Measurements from ENCODE around the gene PTPRK. TPM values are rescaled to one million over a fixed set of nuclear protein-coding genes. Genes with fewer than 3 reads are reported as not detected.

Gene PTPRK
- total and polyA plus RNA-seq, 2 of the 8 experiments (the other 6 are each of a cell fraction or from before 2014, with no cell fraction given), result 11.4 to 47.3 TPM

- no peak for TF ChIP-seq NANOG (IDR thresholded peaks at IDR 0.05; ENCODE audit: insufficient read depth, low read depth, low read length, poor library complexity, severe bottlenecking)
- no peak for TF ChIP-seq SAP30 (IDR thresholded peaks at IDR 0.05; ENCODE audit: insufficient read depth, insufficient replicate concordance, low read length)
- TF ChIP-seq CHD7 (IDR thresholded peaks at IDR 0.05; ENCODE audit: insufficient replicate concordance, low read length), result no peak
- TF ChIP-seq CTCF (IDR thresholded peaks at IDR 0.05; ENCODE audit: control extremely low read depth in 1 of 3, insufficient read depth in 1 of 3, low read depth in 1 of 3, low read length in 3 of 3), result no peak
- no peak for TF ChIP-seq TAF7 (optimal IDR thresholded peaks at IDR 0.05; ENCODE audit: borderline replicate concordance, low read depth, low read length)
- no peak for TF ChIP-seq SIN3A (conservative IDR thresholded peaks at IDR 0.05 in 1 of 2, IDR thresholded peaks at IDR 0.05 in 1 of 2; ENCODE audit: low read depth in 1 of 2, low read length in 2 of 2)
- no peak for TF ChIP-seq POU5F1 (IDR thresholded peaks at IDR 0.05; ENCODE audit: low read depth, low read length)
Measured at GRCh38 chr6:128498234-128498633, 22.2 kb downstream of the PTPRK start (continued).
